Measurements from ENCODE around the gene LRP11.

The LRP11 gene

GRCh38 chr6:149777624-149778023, 86.5 kb downstream of the LRP11 start:
- no peak overlapping the region for H3K4me3 ChIP-seq (replicated peaks; ENCODE audit: insufficient read depth, low read length)
- H3K27ac ChIP-seq (replicated peaks), result no peak overlapping the region
- no peak for DNase-seq (ENCODE audit: low read depth in 1 of 2, low spot score in 1 of 2)
- TF ChIP-seq POLR2AphosphoS5 (IDR thresholded peaks at IDR 0.05; ENCODE audit: low read depth) (no peak), GABPA (IDR thresholded peaks at IDR 0.05; ENCODE audit: low read depth) (no peak), CTCF (IDR thresholded peaks at IDR 0.05; ENCODE audit: insufficient read depth, low read length) (no peak), SPI1 (IDR thresholded peaks at IDR 0.05; ENCODE audit: borderline replicate concordance, low read depth) (no peak), REST (IDR thresholded peaks at IDR 0.05; ENCODE audit: insufficient replicate concordance, low read depth) (no peak)
- no peaks in the 10 kb centered on the region for H3K27me3 ChIP-seq (ENCODE audit: insufficient read depth, poor library complexity, severe bottlenecking)

- H3K27ac ChIP-seq (replicated peaks), result no peak overlapping the region
- TF ChIP-seq REST (IDR thresholded peaks at IDR 0.05; ENCODE audit: insufficient replicate concordance, low read depth), result no peak
- TF ChIP-seq CTCF (IDR thresholded peaks at IDR 0.05; ENCODE audit: insufficient read depth, low read length), result no peak
- TF ChIP-seq GABPA (IDR thresholded peaks at IDR 0.05; ENCODE audit: low read depth), result no peak
- TF ChIP-seq POLR2AphosphoS5 (IDR thresholded peaks at IDR 0.05; ENCODE audit: low read depth), result no peak
- TF ChIP-seq SPI1 (IDR thresholded peaks at IDR 0.05; ENCODE audit: borderline replicate concordance, low read depth), result no peak
- no peaks in the 10 kb centered on the region for H3K27me3 ChIP-seq (ENCODE audit: insufficient read depth, poor library complexity, severe bottlenecking)
- no peak for DNase-seq (ENCODE audit: low read depth in 1 of 2, low spot score in 1 of 2)
- H3K4me3 ChIP-seq (replicated peaks; ENCODE audit: insufficient read depth, low read length), result no peak overlapping the region
Measured at GRCh38 chr6:149771925-149772324, 92.2 kb downstream of the LRP11 start.

- no peak overlapping the region for H3K4me3 ChIP-seq (replicated peaks; ENCODE audit: insufficient read depth, low read length)
- no peak overlapping the region for H3K27ac ChIP-seq (replicated peaks)
- no peak for TF ChIP-seq POLR2AphosphoS5 (IDR thresholded peaks at IDR 0.05; ENCODE audit: low read depth)
- TF ChIP-seq CTCF (IDR thresholded peaks at IDR 0.05; ENCODE audit: insufficient read depth, low read length), result no peak
- no peak for TF ChIP-seq SPI1 (IDR thresholded peaks at IDR 0.05; ENCODE audit: borderline replicate concordance, low read depth)
- TF ChIP-seq REST (IDR thresholded peaks at IDR 0.05; ENCODE audit: insufficient replicate concordance, low read depth), result no peak
- TF ChIP-seq GABPA (IDR thresholded peaks at IDR 0.05; ENCODE audit: low read depth), result no peak
- no peaks in the 10 kb centered on the region for H3K27me3 ChIP-seq (ENCODE audit: insufficient read depth, poor library complexity, severe bottlenecking)
- DNase-seq (ENCODE audit: low read depth in 1 of 2, low spot score in 1 of 2), result no peak
Measured at GRCh38 chr6:149771185-149771584, 93.0 kb downstream of the LRP11 start.

All from HL-60 (cell line).